GM23338 (cell line): Measurements from ENCODE around the gene EDDM13. TPM values are rescaled to one million over a fixed set of nuclear protein-coding genes. Genes with fewer than 3 reads are reported as not detected.

ENCODE experiments used
- ATAC-seq: fragments of 200-7000 bp; cut with Tn5 transposase; 3 replicates; pipeline ENCODE4 v1.9.1; 2020
- DNase-seq: peaks from one replicate; pipeline ENCODE4 v3.0.0-alpha.2; 2015; ENCODE audit warnings: low spot score
- H2AFZ ChIP-seq: fragments of 200-600 bp; sonication (generic); 2 replicates; pipeline ENCODE4 v1.8.0; 2016; ENCODE audit warnings: antibody characterized with exemption, mild to moderate bottlenecking, moderate library complexity
- H3F3A ChIP-seq: fragments of 200-600 bp; sonication (generic); replicated peaks from 2 replicates; pipeline ENCODE4 v1.8.0; 2017; ENCODE audit warnings: antibody characterized with exemption, mixed run types, low read depth
- H3K27ac ChIP-seq: fragments of 200-600 bp; sonication (generic); 2 replicates; pipeline ENCODE4 v1.6.1; 2016; ENCODE audit warnings: low read depth
- H3K27me3 ChIP-seq: fragments of 200-600 bp; sonication (generic); 2 replicates; pipeline ENCODE4 v1.8.0; 2016; ENCODE audit warnings: mild to moderate bottlenecking, mixed run types, moderate library complexity; ENCODE audit not compliant: insufficient read depth
- H3K36me3 ChIP-seq: fragments of 200-600 bp; sonication (generic); 2 replicates; pipeline ENCODE4 v1.8.0; 2016; ENCODE audit warnings: mild to moderate bottlenecking; ENCODE audit not compliant: insufficient read depth
- H3K4me1 ChIP-seq: fragments of 200-600 bp; sonication (generic); 2 replicates; pipeline ENCODE4 v1.8.0; 2016; ENCODE audit warnings: mild to moderate bottlenecking, moderate library complexity; ENCODE audit not compliant: insufficient read depth
- H3K4me2 ChIP-seq: fragments of 200-600 bp; sonication (generic); 2 replicates; pipeline ENCODE4 v1.7.1; 2017; ENCODE audit warnings: mixed run types
- H3K4me3 ChIP-seq: fragments of 200-600 bp; sonication (generic); 2 replicates; pipeline ENCODE4 v1.6.1; 2016; ENCODE audit warnings: mixed run types
- H3K79me2 ChIP-seq: fragments of 200-600 bp; sonication (generic); replicated peaks from 2 replicates; pipeline ENCODE4 v1.8.0; 2017; ENCODE audit warnings: mild to moderate bottlenecking; ENCODE audit not compliant: insufficient read depth
- H3K9me2 ChIP-seq: fragments of 200-600 bp; sonication (generic); 2 replicates; pipeline ENCODE4 v1.8.0; 2017; ENCODE audit not compliant: insufficient read depth
- H4K20me1 ChIP-seq: fragments of 200-600 bp; sonication (generic); replicated peaks from 2 replicates; pipeline ENCODE4 v1.8.0; 2017; ENCODE audit warnings: mild to moderate bottlenecking; ENCODE audit not compliant: insufficient read depth
- H3K27ac Mint-ChIP-seq: 2 replicates; pipeline ENCODE4 v1.8.0; 2020; ENCODE audit warnings: inconsistent platforms, mild to moderate bottlenecking, moderate library complexity, mixed read lengths
- H3K27me3 Mint-ChIP-seq: 3 replicates; pipeline ENCODE4 v1.8.0; 2022; ENCODE audit warnings: low read depth, mild to moderate bottlenecking, moderate library complexity, mixed read lengths, inconsistent platforms; ENCODE audit not compliant: insufficient read depth, poor library complexity
- H3K36me3 Mint-ChIP-seq: 3 replicates; pipeline ENCODE4 v1.8.0; 2021; ENCODE audit warnings: low read depth, mild to moderate bottlenecking, inconsistent platforms, moderate library complexity, mixed read lengths
- H3K4me1 Mint-ChIP-seq: 3 replicates; pipeline ENCODE4 v1.8.0; 2020; ENCODE audit warnings: mild to moderate bottlenecking, inconsistent platforms, mixed read lengths
- H3K4me3 Mint-ChIP-seq: 3 replicates; pipeline ENCODE4 v1.8.0; 2021; ENCODE audit warnings: moderate library complexity, mild to moderate bottlenecking, inconsistent platforms, mixed read lengths
- H3K9me3 Mint-ChIP-seq: 3 replicates; pipeline ENCODE4 v1.8.0; 2020; ENCODE audit warnings: moderate library complexity, mild to moderate bottlenecking, inconsistent platforms, mixed read lengths
- CREB1 ChIP-seq: fragments of 250-450 bp; sonication (Bioruptor Pico); IDR thresholded peaks from 2 replicates; pipeline ENCODE4 v1.5.0; 2020; ENCODE audit warnings: low read depth, mild to moderate bottlenecking, moderate library complexity
- CTCF ChIP-seq, 2 experiments: fragments of 200-600 bp in 1 of 2; sonication (generic) in 1 of 2; conservative IDR thresholded peaks; 2 replicates each; pipeline versions ENCODE4 v1.5.1 to v1.6.1; 2016 to 2017; ENCODE audit warnings: antibody characterized with exemption in 2 of 2, low read depth in 2 of 2, mild to moderate bottlenecking in 2 of 2, moderate library complexity in 1 of 2
- EZH2 ChIP-seq: fragments of 200-600 bp; sonication (generic); IDR thresholded peaks from one replicate; pipeline ENCODE4 v1.8.0; 2017; ENCODE audit warnings: antibody characterized with exemption, mild to moderate bottlenecking, low read depth; ENCODE audit not compliant: unreplicated experiment
- EZH2phosphoT487 ChIP-seq: fragments of 200-600 bp; sonication (generic); IDR thresholded peaks from one replicate; pipeline ENCODE4 v1.8.1; 2018; ENCODE audit warnings: antibody characterized with exemption; ENCODE audit not compliant: unreplicated experiment
- JUNB ChIP-seq: IDR thresholded peaks from one replicate; pipeline ENCODE4 v1.6.1; 2016; ENCODE audit warnings: antibody characterized with exemption; ENCODE audit not compliant: unreplicated experiment
- NANOG ChIP-seq: IDR thresholded peaks from 2 replicates; pipeline ENCODE4 v1.6.1; 2016; ENCODE audit warnings: antibody characterized with exemption, borderline replicate concordance
- POLR2AphosphoS5 ChIP-seq: IDR thresholded peaks from 2 replicates; pipeline ENCODE4 v1.6.1; 2016; ENCODE audit warnings: antibody characterized with exemption, low read depth
- STAT1 ChIP-seq: IDR thresholded peaks from one replicate; pipeline ENCODE4 v1.6.1; 2016; ENCODE audit warnings: antibody characterized with exemption; ENCODE audit not compliant: unreplicated experiment
- ZNF114 ChIP-seq: fragments of 250-450 bp; sonication (Bioruptor Pico); IDR thresholded peaks from 2 replicates; pipeline ENCODE4 v1.5.0; 2020; ENCODE audit warnings: mild to moderate bottlenecking, moderate library complexity
- ZNF331 ChIP-seq: fragments of 250-450 bp; sonication (Bioruptor Pico); IDR thresholded peaks from 2 replicates; pipeline ENCODE4 v1.5.0; 2020; ENCODE audit warnings: low read depth, mild to moderate bottlenecking, moderate library complexity
- polyA plus RNA-seq: library from polyadenylated mRNA; unstranded; fragments of >200 nt; fragmentation: Nextera tagmentation; extraction: Ambion mirVana; gene quantifications from 2 replicates; pipeline ENCODE4 v1.2.1, GENCODE V29; 2016
- total RNA-seq: library from RNA; depleted of rRNA; stranded (reverse); fragments of >200 nt; shearing (Covaris generic); gene quantifications from 2 replicates; pipeline ENCODE4 v1.2.3, GENCODE V29; 2014
- TF ChIP-seq, protein P1 (sequence below): IDR thresholded peaks from 2 replicates; pipeline ENCODE4 v1.6.1; 2016; ENCODE audit warnings: antibody characterized with exemption
- TF ChIP-seq, protein P2 (sequence below): fragments of 250-450 bp; sonication (Bioruptor Pico); IDR thresholded peaks from 2 replicates; pipeline ENCODE4 v1.5.0; 2020; ENCODE audit warnings: mild to moderate bottlenecking, moderate library complexity
- TF ChIP-seq, protein P3 (sequence below): IDR thresholded peaks from one replicate; pipeline ENCODE4 v1.6.1; 2018; ENCODE audit warnings: antibody characterized with exemption; ENCODE audit not compliant: unreplicated experiment

Gene EDDM13
- total and polyA plus RNA-seq, 2 experiments from 2014 or later = 0.68 TPM; not detected in 1

DNA sequence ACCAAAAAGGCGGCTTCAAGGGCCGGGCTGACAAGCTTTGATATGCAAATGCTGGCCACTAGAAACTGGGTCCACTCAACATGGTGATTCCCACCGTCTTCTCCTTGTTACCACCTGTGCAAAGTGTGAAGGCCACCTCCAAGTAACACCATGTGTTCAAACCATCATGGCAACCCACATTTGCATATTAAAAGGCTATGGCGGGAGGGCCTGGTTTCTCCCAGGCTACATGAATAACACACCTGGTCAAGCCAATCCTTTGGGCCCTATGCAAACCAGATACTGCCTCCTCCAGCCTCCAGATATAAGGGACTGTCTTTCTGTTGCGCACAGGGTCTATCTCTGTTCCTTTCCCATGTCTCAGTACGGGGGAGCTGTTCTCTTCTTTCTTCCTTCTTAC lies 78.7 kb downstream of the EDDM13 start:
- Histone ChIP-seq H3K79me2 (no peaks in the 10 kb centered on the region), H3K9me2 (no peaks in the 10 kb centered on the region), H3K27ac (no peak overlapping the region), H4K20me1 (no peaks in the 10 kb centered on the region), H2AFZ (no peak overlapping the region), H3K4me3 (no peak overlapping the region), H3F3A (peaks cover 4% of the 10 kb centered on the region; the same call in 1 of the 2 replicates), H3K4me1 (peaks cover 19% of the 10 kb centered on the region), H3K36me3 (no peaks in the 10 kb centered on the region), H3K4me2 (0 out of 2 replicates have a peak overlapping the region, but pooled peaks have one; percentile 52), H3K27me3 (no peaks in the 10 kb centered on the region)
- Mint-ChIP-seq H3K27me3 (no peaks in the 10 kb centered on the region), H3K4me1 (peaks cover 27% of the 10 kb centered on the region), H3K36me3 (no peaks in the 10 kb centered on the region), H3K27ac (no peak overlapping the region), H3K4me3 (no peak overlapping the region), H3K9me3 (no peaks in the 10 kb centered on the region)
- peak; percentile 58 for ATAC-seq
- peak; percentile 72 for DNase-seq
- TF ChIP-seq, protein P1, sequence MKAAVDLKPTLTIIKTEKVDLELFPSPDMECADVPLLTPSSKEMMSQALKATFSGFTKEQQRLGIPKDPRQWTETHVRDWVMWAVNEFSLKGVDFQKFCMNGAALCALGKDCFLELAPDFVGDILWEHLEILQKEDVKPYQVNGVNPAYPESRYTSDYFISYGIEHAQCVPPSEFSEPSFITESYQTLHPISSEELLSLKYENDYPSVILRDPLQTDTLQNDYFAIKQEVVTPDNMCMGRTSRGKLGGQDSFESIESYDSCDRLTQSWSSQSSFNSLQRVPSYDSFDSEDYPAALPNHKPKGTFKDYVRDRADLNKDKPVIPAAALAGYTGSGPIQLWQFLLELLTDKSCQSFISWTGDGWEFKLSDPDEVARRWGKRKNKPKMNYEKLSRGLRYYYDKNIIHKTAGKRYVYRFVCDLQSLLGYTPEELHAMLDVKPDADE = no peak
- no peak for TF ChIP-seq NANOG
- TF ChIP-seq ZNF114 (CRISPR knock-in tag) = no peak
- no peak for TF ChIP-seq ZNF331
- TF ChIP-seq STAT1 = no peak
- no peak for TF ChIP-seq JUNB
- TF ChIP-seq EZH2 = no peak
- no peak for TF ChIP-seq POLR2AphosphoS5
- no peak for TF ChIP-seq EZH2phosphoT487
- TF ChIP-seq, protein P2, sequence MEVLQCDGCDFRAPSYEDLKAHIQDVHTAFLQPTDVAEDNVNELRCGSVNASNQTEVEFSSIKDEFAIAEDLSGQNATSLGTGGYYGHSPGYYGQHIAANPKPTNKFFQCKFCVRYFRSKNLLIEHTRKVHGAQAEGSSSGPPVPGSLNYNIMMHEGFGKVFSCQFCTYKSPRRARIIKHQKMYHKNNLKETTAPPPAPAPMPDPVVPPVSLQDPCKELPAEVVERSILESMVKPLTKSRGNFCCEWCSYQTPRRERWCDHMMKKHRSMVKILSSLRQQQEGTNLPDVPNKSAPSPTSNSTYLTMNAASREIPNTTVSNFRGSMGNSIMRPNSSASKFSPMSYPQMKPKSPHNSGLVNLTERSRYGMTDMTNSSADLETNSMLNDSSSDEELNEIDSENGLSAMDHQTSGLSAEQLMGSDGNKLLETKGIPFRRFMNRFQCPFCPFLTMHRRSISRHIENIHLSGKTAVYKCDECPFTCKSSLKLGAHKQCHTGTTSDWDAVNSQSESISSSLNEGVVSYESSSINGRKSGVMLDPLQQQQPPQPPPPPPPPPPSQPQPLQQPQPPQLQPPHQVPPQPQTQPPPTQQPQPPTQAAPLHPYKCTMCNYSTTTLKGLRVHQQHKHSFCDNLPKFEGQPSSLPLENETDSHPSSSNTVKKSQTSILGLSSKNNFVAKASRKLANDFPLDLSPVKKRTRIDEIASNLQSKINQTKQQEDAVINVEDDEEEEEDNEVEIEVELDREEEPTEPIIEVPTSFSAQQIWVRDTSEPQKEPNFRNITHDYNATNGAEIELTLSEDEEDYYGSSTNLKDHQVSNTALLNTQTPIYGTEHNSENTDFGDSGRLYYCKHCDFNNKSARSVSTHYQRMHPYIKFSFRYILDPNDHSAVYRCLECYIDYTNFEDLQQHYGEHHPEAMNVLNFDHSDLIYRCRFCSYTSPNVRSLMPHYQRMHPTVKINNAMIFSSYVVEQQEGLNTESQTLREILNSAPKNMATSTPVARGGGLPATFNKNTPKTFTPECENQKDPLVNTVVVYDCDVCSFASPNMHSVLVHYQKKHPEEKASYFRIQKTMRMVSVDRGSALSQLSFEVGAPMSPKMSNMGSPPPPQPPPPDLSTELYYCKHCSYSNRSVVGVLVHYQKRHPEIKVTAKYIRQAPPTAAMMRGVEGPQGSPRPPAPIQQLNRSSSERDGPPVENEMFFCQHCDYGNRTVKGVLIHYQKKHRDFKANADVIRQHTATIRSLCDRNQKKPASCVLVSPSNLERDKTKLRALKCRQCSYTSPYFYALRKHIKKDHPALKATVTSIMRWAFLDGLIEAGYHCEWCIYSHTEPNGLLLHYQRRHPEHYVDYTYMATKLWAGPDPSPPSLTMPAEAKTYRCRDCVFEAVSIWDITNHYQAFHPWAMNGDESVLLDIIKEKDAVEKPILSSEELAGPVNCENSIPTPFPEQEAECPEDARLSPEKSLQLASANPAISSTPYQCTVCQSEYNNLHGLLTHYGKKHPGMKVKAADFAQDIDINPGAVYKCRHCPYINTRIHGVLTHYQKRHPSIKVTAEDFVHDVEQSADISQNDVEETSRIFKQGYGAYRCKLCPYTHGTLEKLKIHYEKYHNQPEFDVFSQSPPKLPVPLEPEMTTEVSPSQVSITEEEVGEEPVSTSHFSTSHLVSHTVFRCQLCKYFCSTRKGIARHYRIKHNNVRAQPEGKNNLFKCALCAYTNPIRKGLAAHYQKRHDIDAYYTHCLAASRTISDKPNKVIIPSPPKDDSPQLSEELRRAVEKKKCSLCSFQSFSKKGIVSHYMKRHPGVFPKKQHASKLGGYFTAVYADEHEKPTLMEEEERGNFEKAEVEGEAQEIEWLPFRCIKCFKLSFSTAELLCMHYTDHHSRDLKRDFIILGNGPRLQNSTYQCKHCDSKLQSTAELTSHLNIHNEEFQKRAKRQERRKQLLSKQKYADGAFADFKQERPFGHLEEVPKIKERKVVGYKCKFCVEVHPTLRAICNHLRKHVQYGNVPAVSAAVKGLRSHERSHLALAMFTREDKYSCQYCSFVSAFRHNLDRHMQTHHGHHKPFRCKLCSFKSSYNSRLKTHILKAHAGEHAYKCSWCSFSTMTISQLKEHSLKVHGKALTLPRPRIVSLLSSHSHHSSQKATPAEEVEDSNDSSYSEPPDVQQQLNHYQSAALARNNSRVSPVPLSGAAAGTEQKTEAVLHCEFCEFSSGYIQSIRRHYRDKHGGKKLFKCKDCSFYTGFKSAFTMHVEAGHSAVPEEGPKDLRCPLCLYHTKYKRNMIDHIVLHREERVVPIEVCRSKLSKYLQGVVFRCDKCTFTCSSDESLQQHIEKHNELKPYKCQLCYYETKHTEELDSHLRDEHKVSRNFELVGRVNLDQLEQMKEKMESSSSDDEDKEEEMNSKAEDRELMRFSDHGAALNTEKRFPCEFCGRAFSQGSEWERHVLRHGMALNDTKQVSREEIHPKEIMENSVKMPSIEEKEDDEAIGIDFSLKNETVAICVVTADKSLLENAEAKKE (CRISPR knock-in tag) = no peak
- TF ChIP-seq, protein P3, sequence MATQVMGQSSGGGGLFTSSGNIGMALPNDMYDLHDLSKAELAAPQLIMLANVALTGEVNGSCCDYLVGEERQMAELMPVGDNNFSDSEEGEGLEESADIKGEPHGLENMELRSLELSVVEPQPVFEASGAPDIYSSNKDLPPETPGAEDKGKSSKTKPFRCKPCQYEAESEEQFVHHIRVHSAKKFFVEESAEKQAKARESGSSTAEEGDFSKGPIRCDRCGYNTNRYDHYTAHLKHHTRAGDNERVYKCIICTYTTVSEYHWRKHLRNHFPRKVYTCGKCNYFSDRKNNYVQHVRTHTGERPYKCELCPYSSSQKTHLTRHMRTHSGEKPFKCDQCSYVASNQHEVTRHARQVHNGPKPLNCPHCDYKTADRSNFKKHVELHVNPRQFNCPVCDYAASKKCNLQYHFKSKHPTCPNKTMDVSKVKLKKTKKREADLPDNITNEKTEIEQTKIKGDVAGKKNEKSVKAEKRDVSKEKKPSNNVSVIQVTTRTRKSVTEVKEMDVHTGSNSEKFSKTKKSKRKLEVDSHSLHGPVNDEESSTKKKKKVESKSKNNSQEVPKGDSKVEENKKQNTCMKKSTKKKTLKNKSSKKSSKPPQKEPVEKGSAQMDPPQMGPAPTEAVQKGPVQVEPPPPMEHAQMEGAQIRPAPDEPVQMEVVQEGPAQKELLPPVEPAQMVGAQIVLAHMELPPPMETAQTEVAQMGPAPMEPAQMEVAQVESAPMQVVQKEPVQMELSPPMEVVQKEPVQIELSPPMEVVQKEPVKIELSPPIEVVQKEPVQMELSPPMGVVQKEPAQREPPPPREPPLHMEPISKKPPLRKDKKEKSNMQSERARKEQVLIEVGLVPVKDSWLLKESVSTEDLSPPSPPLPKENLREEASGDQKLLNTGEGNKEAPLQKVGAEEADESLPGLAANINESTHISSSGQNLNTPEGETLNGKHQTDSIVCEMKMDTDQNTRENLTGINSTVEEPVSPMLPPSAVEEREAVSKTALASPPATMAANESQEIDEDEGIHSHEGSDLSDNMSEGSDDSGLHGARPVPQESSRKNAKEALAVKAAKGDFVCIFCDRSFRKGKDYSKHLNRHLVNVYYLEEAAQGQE = no peak
- no peak for TF ChIP-seq CTCF (conservative IDR thresholded peaks at IDR 0.05; ENCODE audit: low read depth in 2 of 2)
- no peak for TF ChIP-seq CREB1 (CRISPR knock-in tag)
